ENCODE data around the gene VASN. TPM values are rescaled to one million over a fixed set of nuclear protein-coding genes. Genes with fewer than 3 reads are reported as not detected.

Gene VASN
- total and polyA plus RNA-seq, 7 donors = 2.0 to 3.8 (median 3.3) TPM

DNA sequence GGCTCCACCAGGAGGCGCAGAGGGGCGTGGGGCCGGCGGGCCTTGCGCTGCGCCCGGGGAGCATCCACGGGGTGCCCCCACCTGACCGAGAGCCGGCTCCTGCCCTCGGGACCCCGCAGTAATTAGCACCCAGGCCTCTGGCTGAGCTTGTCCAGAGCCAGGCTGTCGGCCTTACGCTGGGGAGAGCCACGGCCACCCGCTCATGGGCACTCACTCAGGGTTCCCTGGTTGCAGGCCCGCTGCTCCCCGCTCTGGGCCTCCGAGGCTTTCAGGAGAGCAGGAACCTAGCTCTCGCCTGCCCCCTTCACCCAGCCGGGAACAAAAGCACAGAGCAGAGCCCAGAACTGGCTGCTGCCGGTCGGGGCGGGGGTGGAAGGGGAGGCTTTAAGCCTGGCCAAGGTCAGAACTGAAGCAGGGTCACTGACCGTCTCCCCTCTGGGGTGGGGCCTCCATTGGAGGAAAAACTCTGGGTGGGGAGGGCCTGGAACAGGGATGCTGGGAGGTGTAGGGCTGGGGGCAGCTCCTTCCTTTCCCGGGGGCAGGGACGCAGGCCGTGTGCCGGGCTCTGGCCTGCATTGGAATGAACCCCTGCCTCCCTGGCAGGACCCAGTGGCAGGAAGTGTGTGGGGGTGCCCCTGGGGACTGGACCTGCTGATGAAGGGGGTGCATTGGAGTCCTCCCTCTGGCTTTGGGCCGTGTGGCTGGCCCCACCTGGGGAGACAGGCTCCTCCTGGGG lies 43.4 kb upstream of the VASN start:
- Histone ChIP-seq H3K27ac (peak overlapping the region; percentile 64), H3K4me3 (peak overlapping the region; percentile 66), H3K27me3 (ENCODE audit: insufficient read depth in 3 of 3, low read length in 2 of 3) (no peaks in the 10 kb centered on the region), H3K9me3 (no peaks in the 10 kb centered on the region), H3K4me1 (peaks cover 21% of the 10 kb centered on the region), H3K36me3 (ENCODE audit: insufficient read depth in 1 of 2, low read depth in 1 of 2) (no peaks in the 10 kb centered on the region)
- 6 to 8% (median 8%) methylated on average over 26 to 30 of the region's 30 CpGs for WGBS, 3 donors
- TF ChIP-seq, protein P1, sequence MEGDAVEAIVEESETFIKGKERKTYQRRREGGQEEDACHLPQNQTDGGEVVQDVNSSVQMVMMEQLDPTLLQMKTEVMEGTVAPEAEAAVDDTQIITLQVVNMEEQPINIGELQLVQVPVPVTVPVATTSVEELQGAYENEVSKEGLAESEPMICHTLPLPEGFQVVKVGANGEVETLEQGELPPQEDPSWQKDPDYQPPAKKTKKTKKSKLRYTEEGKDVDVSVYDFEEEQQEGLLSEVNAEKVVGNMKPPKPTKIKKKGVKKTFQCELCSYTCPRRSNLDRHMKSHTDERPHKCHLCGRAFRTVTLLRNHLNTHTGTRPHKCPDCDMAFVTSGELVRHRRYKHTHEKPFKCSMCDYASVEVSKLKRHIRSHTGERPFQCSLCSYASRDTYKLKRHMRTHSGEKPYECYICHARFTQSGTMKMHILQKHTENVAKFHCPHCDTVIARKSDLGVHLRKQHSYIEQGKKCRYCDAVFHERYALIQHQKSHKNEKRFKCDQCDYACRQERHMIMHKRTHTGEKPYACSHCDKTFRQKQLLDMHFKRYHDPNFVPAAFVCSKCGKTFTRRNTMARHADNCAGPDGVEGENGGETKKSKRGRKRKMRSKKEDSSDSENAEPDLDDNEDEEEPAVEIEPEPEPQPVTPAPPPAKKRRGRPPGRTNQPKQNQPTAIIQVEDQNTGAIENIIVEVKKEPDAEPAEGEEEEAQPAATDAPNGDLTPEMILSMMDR (IDR thresholded peaks at IDR 0.05) = peak; percentile 44
- intact Hi-C loops (cut with DNase I) = loop anchor here (2.0 to 10.0 kb wide), 2 partner anchors 39 to 63 kb away; no protein-coding TSS in a partner anchor
- DNase-seq = peak; percentile 79 to 88
- ATAC-seq = peak; percentile 68 to 81 (median 72)

DNA sequence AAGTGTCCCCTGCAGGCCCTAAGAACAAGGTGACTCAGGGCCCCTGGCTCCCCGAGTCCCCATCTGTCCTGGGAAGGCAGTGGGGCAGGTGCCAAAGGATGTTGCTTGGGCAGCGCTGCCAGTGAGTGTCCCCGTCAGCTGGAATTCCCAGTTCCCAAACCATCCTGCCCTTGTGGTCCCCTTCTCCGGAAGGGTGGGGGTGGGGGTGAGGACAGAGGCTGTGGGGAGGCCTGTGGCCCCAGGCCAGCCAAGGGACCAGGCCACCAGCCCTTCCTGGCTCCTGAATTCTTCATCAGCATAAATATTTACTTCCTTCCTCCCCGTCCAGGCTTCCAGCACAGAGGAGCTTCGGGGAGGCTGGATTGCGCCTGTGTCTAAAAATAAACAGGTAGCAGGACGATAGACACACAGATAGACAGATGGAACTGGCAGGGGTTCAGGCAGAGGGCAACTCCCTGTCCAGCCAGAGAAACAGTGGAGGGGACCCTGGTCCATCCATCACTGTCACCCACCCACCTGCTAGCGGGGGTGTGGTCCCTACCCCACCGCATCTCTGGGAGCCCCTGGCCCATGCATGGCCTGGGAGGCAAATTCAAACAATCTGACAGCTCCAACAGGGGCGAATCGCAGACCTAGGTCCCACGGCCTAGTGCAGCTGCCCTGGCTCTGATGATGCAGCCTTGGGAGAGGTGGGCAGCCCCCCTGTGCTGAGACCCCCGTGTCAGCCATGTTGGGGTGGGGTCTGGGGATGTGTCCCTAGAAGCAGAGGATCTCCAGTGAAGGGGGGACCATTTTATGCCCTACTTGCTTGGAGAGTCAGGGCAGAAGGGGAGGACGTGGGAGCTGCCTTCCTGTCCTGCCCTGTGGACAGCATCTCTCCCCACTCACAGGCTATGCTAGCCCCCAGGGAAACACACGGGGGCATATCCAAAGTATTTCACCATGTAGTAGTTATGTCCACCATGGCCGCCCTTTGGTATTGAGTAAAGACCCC lies 42.6 kb upstream of the VASN start:
- Histone ChIP-seq H3K4me3 (no peak overlapping the region), H3K36me3 (ENCODE audit: insufficient read depth in 1 of 2, low read depth in 1 of 2) (no peaks in the 10 kb centered on the region), H3K27ac (peak overlapping the region; percentile 64), H3K27me3 (ENCODE audit: insufficient read depth in 3 of 3, low read length in 2 of 3) (no peaks in the 10 kb centered on the region), H3K9me3 (no peaks in the 10 kb centered on the region), H3K4me1 (peaks cover 21% of the 10 kb centered on the region)
- peak in 1 of 2 donors; percentile 51 for DNase-seq
- TF ChIP-seq, protein P1 (IDR thresholded peaks at IDR 0.05) = no peak
- intact Hi-C loops (cut with DNase I) = loop anchor here (2.0 to 10.0 kb wide), 2 partner anchors 40 to 64 kb away; no protein-coding TSS in a partner anchor
- WGBS, 3 donors = 38 to 42% (median 39%) methylated on average over 16 to 17 of the region's 17 CpGs
- ATAC-seq = peak; percentile 37 to 51 (median 44)

DNA sequence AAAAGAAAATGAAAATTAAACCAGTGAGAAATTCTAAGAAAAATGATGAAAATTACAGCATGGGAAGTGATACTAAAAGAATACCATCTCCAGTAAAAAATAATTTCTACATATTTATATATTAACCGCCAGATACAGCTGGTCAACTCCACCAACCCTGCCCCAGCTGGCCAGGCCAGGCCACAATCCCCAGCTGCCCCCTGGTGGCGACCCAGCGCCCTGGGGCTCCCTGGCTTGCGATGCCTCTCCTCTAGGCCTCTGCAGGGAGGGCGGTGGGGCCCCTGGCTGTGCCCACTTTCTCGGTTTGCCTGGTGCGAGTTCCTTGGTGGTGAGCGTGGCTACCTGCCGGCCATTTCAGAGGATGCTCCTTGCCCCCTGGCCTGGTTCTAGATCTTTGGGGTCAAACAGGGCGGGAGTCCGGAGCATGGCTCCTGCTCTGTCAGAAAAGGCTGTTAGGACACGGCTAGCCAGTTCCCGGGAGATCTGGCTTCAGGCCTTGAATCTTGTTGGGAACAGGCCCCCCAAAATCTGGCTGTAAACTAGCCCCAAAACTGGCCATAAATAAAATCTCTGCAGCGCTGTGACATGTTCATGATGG lies 41.3 kb upstream of the VASN start:
- H3K4me1 ChIP-seq = peaks cover 21% of the 10 kb centered on the region
- WGBS, 3 donors = 42 to 51% (median 46%) methylated on average over 14 of the region's 14 CpGs

DNA sequence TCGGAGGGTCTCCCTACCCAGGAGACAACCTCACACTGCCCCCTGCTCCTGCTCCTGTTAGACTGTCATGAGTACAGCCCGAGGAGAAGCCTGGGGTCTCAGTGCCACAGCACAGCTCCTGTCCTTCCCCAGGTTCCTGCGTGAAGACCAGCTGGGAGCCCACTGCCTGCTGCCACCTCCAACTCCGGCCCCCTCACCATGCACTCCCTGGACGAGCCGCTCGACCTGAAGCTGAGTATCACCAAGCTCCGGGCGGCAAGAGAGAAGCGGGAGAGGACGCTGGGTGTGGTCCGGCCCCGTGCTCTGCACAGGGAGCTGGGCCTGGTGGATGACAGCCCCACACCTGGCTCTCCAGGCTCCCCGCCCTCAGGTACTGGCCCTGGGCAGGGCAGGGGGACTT lies 39.6 kb upstream of the VASN start:
- no peak for ATAC-seq
- no peak overlapping the region for H3K4me3 ChIP-seq
- peaks cover 0 to 3% of the 10 kb centered on the region in 2 donors for H3K36me3 ChIP-seq (ENCODE audit: insufficient read depth in 1 of 2, low read depth in 1 of 2)
- no peaks in the 10 kb centered on the region for H3K27me3 ChIP-seq (ENCODE audit: insufficient read depth in 3 of 3, low read length in 2 of 3)
- no peak overlapping the region for H3K27ac ChIP-seq
- peaks cover 19% of the 10 kb centered on the region for H3K4me1 ChIP-seq
- TF ChIP-seq, protein P1 (IDR thresholded peaks at IDR 0.05) = no peak
- H3K9me3 ChIP-seq = no peaks in the 10 kb centered on the region
- intact Hi-C loops (cut with DNase I) = loop anchor here (5.0 to 10.0 kb wide), 4 partner anchors 127 to 350 kb away; no protein-coding TSS in a partner anchor
- 79 to 84% (median 84%) methylated on average over 14 of the region's 14 CpGs for WGBS, 3 donors
- DNase-seq = no peak

More for the DNA sequence above, 41.3 kb upstream of the VASN start:
- Histone ChIP-seq H3K36me3 (ENCODE audit: insufficient read depth in 1 of 2, low read depth in 1 of 2) (no peaks in the 10 kb centered on the region), H3K27ac (no peak overlapping the region), H3K4me3 (no peak overlapping the region), H3K27me3 (ENCODE audit: insufficient read depth in 3 of 3, low read length in 2 of 3) (no peaks in the 10 kb centered on the region), H3K9me3 (no peaks in the 10 kb centered on the region)
- peak; percentile 80 to 87 (median 84) for ATAC-seq
- TF ChIP-seq, protein P1 (IDR thresholded peaks at IDR 0.05) = peak; percentile 99
- peak; percentile 87 to 93 for DNase-seq
- intact Hi-C loops (cut with DNase I) = loop anchor here (5.0 to 10.0 kb wide), 4 partner anchors 126 to 348 kb away; no protein-coding TSS in a partner anchor
